ENCODE results near the gene IQCF6. TPM values are rescaled to one million over a fixed set of nuclear protein-coding genes. Genes with fewer than 3 reads are reported as not detected.

IQCF6 gene
- total and polyA plus RNA-seq, 2 donors (not counting 3 experiments of a cell fraction or from before 2014, with no cell fraction given): not detected

DNA sequence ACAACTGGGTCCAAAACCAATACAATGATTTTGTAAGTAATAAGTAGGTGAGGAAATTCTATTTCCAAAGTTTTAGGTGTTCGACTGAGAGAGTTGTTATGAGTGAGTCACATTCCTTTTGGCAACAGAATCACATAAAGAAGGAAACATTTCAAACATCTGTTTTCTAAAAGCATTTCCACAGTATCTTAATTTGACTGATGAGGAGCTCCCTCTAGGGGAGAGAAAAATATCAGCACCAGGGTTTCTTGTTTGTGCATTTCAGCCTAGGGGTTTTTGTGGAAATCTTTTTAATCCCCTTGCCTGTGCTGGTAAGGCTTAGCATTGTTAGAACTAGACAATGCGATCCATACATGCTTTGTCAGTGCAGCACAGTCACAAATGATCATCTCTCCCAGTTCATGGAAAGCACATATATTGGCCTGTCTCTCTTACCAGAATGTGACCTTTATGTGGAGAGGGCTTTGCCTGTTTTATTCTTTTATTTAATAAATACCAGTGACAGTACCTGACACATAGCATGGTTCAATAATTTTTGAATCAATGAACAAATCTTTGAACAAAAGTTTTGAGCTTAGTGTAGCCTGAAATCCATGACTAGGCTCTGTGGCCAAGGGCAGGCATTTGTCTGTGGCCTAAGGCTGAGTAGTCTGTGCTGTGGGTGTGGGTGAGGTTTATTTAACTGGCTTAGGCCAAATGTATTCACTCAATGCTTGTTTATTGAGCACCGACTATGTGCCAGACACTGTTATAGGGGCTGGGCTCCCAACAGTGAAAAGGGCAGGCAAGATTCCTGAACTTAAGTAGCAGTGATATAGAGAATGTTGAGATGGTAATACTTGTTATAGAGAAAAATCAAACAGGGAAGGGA lies 21.1 kb upstream of the IQCF6 start:
- FAIRE-seq (peak; percentile 90), DNase-seq (ENCODE audit: low read depth, low spot score) (peak; percentile 74)
- Histone ChIP-seq H3K4me1 (ENCODE audit: control insufficient read depth, extremely low read depth, insufficient read depth, low read length) (no peaks in the 10 kb centered on the region), H3K9me3 (replicated peaks; ENCODE audit: control insufficient read depth, insufficient read depth, low read length) (no peaks in the 10 kb centered on the region), H3K4me3 (replicated peaks in 1 of 3; ENCODE audit: insufficient read depth in 1 of 3, low read depth in 1 of 3, low read length in 3 of 3) (no peak overlapping the region), H3K9ac (replicated peaks; ENCODE audit: extremely low read depth, insufficient read depth, low read length) (no peak overlapping the region), H3K79me2 (ENCODE audit: control insufficient read depth, insufficient read depth, low read length) (no peaks in the 10 kb centered on the region), H3K4me2 (ENCODE audit: insufficient read depth, low read length) (no peak overlapping the region), H4K20me1 (replicated peaks; ENCODE audit: control insufficient read depth, extremely low read depth, insufficient read depth, low read length) (no peaks in the 10 kb centered on the region), H3K36me3 (ENCODE audit: control insufficient read depth in 2 of 2, extremely low read depth in 1 of 2, insufficient read depth in 2 of 2, low read length in 2 of 2) (no peaks in the 10 kb centered on the region), H3K27me3 (ENCODE audit: control insufficient read depth in 2 of 2, insufficient read depth in 2 of 2, low read length in 2 of 2) (peaks cover 20 to 29% of the 10 kb centered on the region in 2 experiments), H3K9me1 (replicated peaks; ENCODE audit: control insufficient read depth, extremely low read depth, insufficient read depth, low read length) (no peaks in the 10 kb centered on the region), H3K27ac (ENCODE audit: insufficient read depth, low read depth, low read length) (no peak overlapping the region), H2AFZ (ENCODE audit: low read depth, low read length) (no peak overlapping the region)
- ChIA-PET CTCF (interaction anchor here (0.6 to 2.2 kb wide), 25 partner anchors 8 to 1184 kb away, joined by 3 to 57 read pairs (median 4); partner anchors contain the start of genes DCAF1 and GRM2), POLR2A (no interaction called here)
- BruUV-seq (replicated peaks): no TSS peak
- intact Hi-C loops (cut with micrococcal nuclease): loop anchor here (1.0 to 2.0 kb wide), 4 partner anchors 81 to 415 kb away; partner anchors contain the start of genes MANF and RBM15B
- TF ChIP-seq, protein P1, sequence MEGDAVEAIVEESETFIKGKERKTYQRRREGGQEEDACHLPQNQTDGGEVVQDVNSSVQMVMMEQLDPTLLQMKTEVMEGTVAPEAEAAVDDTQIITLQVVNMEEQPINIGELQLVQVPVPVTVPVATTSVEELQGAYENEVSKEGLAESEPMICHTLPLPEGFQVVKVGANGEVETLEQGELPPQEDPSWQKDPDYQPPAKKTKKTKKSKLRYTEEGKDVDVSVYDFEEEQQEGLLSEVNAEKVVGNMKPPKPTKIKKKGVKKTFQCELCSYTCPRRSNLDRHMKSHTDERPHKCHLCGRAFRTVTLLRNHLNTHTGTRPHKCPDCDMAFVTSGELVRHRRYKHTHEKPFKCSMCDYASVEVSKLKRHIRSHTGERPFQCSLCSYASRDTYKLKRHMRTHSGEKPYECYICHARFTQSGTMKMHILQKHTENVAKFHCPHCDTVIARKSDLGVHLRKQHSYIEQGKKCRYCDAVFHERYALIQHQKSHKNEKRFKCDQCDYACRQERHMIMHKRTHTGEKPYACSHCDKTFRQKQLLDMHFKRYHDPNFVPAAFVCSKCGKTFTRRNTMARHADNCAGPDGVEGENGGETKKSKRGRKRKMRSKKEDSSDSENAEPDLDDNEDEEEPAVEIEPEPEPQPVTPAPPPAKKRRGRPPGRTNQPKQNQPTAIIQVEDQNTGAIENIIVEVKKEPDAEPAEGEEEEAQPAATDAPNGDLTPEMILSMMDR (IDR thresholded peaks at IDR 0.05; ENCODE audit: extremely low read depth in 1 of 2, insufficient read depth in 1 of 2, low read depth in 1 of 2, low read length in 2 of 2): peak; percentile 64 to 65
- TF ChIP-seq FOS (IDR thresholded peaks at IDR 0.05; ENCODE audit: borderline replicate concordance, insufficient read depth, low read length) (peak; percentile 51), EZH2 (IDR thresholded peaks at IDR 0.05; ENCODE audit: borderline replicate concordance, low read depth, low read length, severe bottlenecking) (no peak)
- dilution Hi-C loops (cut with MboI; ENCODE audit: extremely low pct_ligation_motif_present, low sequenced_read_pairs): no loop called here

Data from endothelial cell of umbilical vein (primary cell).